Prostate gland (tissue), 2 donors: ENCODE measurements around the gene GPR142. TPM values are rescaled to one million over a fixed set of nuclear protein-coding genes. Genes with fewer than 3 reads are reported as not detected.

ENCODE experiments used
- DNase-seq: peaks from one replicate; pipeline ENCODE4 v3.0.0-alpha.2; 2019; ENCODE audit warnings: low spot score
- H3K27ac ChIP-seq, 2 donors: fragments of 200-600 bp; sonication (generic); 2 replicates each; pipeline ENCODE4 v1.5.1; 2017 to 2019
- H3K27me3 ChIP-seq: fragments of 200-600 bp; sonication (generic); replicated peaks from 2 replicates; pipeline ENCODE4 v1.5.1; 2019; ENCODE audit not compliant: insufficient read depth
- H3K36me3 ChIP-seq, 2 donors: fragments of 200-600 bp; sonication (generic); 1 replicate in 1 of 2; 2 replicates in 1 of 2; pipeline versions ENCODE4 v1.5.1 to v1.8.1; 2017 to 2019
- H3K4me1 ChIP-seq: fragments of 200-600 bp; sonication (generic); replicated peaks from 2 replicates; pipeline ENCODE4 v1.5.1; 2019
- H3K4me3 ChIP-seq, 2 donors: fragments of 200-600 bp; sonication (generic); 2 replicates each; pipeline ENCODE4 v1.5.1; 2017 to 2019
- H3K9me3 ChIP-seq: fragments of 200-600 bp; sonication (generic); 2 replicates; pipeline ENCODE4 v1.5.1; 2017
- POLR2A ChIP-seq: fragments of 450-650 bp; IDR thresholded peaks from one replicate; pipeline ENCODE4 v1.6.1; 2016; ENCODE audit warnings: antibody characterized with exemption, mild to moderate bottlenecking
- POLR2AphosphoS5 ChIP-seq: sonication (generic); formaldehyde crosslinking; IDR thresholded peaks from one replicate; pipeline ENCODE4 v1.6.1; 2017; ENCODE audit warnings: antibody characterized with exemption
- WGBS: methylation state at CpG from one replicate; pipeline ENCODE4 v1.1.5; 2018; 5-methylcytosine and 5-hydroxymethylcytosine counted together
- intact Hi-C: fragments of 100-400 bp; cut with DNase I; formaldehyde crosslinking; loops from one replicate; pipeline ENCODE4 v1.14.2; 2022
- total RNA-seq, 2 donors: library from RNA; depleted of rRNA; stranded (reverse); fragments of >200 nt; gene quantifications; one replicate each; pipeline ENCODE4 v1.1.0, GENCODE V29; 2016
- TF ChIP-seq, protein P1 (sequence below), 4 experiments: fragments of 200-600 bp in 2 of 4; fragments of 450-650 bp in 2 of 4; sonication (generic) in 2 of 4; IDR thresholded peaks; 1 replicate in 3 of 4; 2 replicates in 1 of 4; pipeline ENCODE4 v1.5.1; 2016 to 2019; ENCODE audit warnings: antibody characterized with exemption in 4 of 4, mild to moderate bottlenecking in 2 of 4, moderate library complexity in 2 of 4

Gene GPR142
- total RNA-seq, 2 donors from 2014 or later: 3.6 TPM; not detected in 1

- WGBS: 52% methylated on average over 12 of the region's 12 CpGs
- DNase-seq: no peak
- Histone ChIP-seq H3K4me3 (no peak overlapping the region), H3K27ac (no peak overlapping the region), H3K9me3 (no peaks in the 10 kb centered on the region), H3K4me1 (no peaks in the 10 kb centered on the region), H3K27me3 (peaks cover 5% of the 10 kb centered on the region), H3K36me3 (no peaks in the 10 kb centered on the region)
- TF ChIP-seq, protein P1, sequence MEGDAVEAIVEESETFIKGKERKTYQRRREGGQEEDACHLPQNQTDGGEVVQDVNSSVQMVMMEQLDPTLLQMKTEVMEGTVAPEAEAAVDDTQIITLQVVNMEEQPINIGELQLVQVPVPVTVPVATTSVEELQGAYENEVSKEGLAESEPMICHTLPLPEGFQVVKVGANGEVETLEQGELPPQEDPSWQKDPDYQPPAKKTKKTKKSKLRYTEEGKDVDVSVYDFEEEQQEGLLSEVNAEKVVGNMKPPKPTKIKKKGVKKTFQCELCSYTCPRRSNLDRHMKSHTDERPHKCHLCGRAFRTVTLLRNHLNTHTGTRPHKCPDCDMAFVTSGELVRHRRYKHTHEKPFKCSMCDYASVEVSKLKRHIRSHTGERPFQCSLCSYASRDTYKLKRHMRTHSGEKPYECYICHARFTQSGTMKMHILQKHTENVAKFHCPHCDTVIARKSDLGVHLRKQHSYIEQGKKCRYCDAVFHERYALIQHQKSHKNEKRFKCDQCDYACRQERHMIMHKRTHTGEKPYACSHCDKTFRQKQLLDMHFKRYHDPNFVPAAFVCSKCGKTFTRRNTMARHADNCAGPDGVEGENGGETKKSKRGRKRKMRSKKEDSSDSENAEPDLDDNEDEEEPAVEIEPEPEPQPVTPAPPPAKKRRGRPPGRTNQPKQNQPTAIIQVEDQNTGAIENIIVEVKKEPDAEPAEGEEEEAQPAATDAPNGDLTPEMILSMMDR (IDR thresholded peaks at IDR 0.05): no peak
- TF ChIP-seq POLR2A: no peak
- intact Hi-C loops: no loop called here
Observed at GRCh38 chr17:74337834-74338500, 29.3 kb upstream of the GPR142 start.

- Histone ChIP-seq H3K4me3 (no peak overlapping the region), H3K4me1 (no peaks in the 10 kb centered on the region), H3K9me3 (no peaks in the 10 kb centered on the region), H3K27me3 (peaks cover 5% of the 10 kb centered on the region), H3K27ac (no peak overlapping the region), H3K36me3 (no peaks in the 10 kb centered on the region)
- no peak for TF ChIP-seq POLR2A
- TF ChIP-seq POLR2AphosphoS5: no peak
- TF ChIP-seq, protein P1 (IDR thresholded peaks at IDR 0.05): no peak
- intact Hi-C loops: no loop called here
- no peak for DNase-seq
- 90% methylated on average over 17 of the region's 19 CpGs for WGBS
Observed at GRCh38 chr17:74339537-74340195, 27.6 kb upstream of the GPR142 start.

- no peak overlapping the region for H3K4me3 ChIP-seq
- DNase-seq: no peak
- 67% methylated on average over 13 of the region's 13 CpGs for WGBS
- TF ChIP-seq, protein P1 (IDR thresholded peaks at IDR 0.05): no peak
- TF ChIP-seq POLR2AphosphoS5: no peak
- no peak for TF ChIP-seq POLR2A
- intact Hi-C loops: no loop called here
- no peaks in the 10 kb centered on the region for H3K4me1 ChIP-seq
- no peak overlapping the region for H3K27ac ChIP-seq
- H3K9me3 ChIP-seq: no peaks in the 10 kb centered on the region
- no peaks in the 10 kb centered on the region for H3K36me3 ChIP-seq
- H3K27me3 ChIP-seq: peaks cover 5% of the 10 kb centered on the region
Observed at GRCh38 chr17:74340470-74341023, 26.8 kb upstream of the GPR142 start.

DNA sequence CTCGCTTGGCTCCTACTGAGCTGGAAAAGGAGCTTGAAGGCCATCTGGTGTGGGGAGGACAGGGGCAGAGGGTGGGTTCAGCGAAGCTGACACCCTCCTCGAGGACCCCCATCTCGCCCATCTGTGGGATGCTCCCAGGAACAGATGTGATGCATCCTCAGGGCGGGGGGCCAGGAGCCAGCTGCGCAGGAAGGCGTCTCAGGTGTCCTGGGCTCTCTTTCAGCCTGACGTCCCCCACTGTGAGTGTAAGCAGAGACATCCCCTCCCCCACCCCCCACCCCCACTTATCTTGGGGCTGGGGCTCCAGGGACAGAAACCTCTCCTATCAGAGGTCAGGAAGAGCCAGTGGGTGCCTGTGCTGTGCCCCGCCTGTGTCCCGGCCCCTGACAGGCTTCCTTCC lies 25.1 kb upstream of the GPR142 start:
- 86% methylated on average over 10 of the region's 10 CpGs for WGBS
- no peak for DNase-seq
- Histone ChIP-seq H3K9me3 (no peaks in the 10 kb centered on the region), H3K4me3 (no peak overlapping the region), H3K4me1 (no peaks in the 10 kb centered on the region), H3K36me3 (no peaks in the 10 kb centered on the region), H3K27me3 (peaks cover 5% of the 10 kb centered on the region), H3K27ac (no peak overlapping the region)
- intact Hi-C loops: no loop called here
- TF ChIP-seq, protein P1 (IDR thresholded peaks at IDR 0.05): no peak
- no peak for TF ChIP-seq POLR2AphosphoS5
- TF ChIP-seq POLR2A: no peak

GRCh38 chr17:74343121-74343520 lies 24.2 kb upstream of the GPR142 start:
- WGBS: 98% methylated on average over 8 of the region's 8 CpGs
- intact Hi-C loops: no loop called here
- no peak for DNase-seq
- peaks cover 5% of the 10 kb centered on the region for H3K27me3 ChIP-seq
- no peaks in the 10 kb centered on the region for H3K36me3 ChIP-seq
- H3K4me3 ChIP-seq: no peak overlapping the region
- TF ChIP-seq, protein P1 (IDR thresholded peaks at IDR 0.05): no peak
- no peak for TF ChIP-seq POLR2A
- no peak for TF ChIP-seq POLR2AphosphoS5
- no peak overlapping the region for H3K27ac ChIP-seq
- H3K4me1 ChIP-seq: no peaks in the 10 kb centered on the region
- no peaks in the 10 kb centered on the region for H3K9me3 ChIP-seq
